KMS-11 (cell line): ENCODE data around the gene LTV1.
"Not testable (repeated sequence)": the region's sequence is repeated elsewhere in the genome, so short reads cannot be mapped to it uniquely, and the experiment has no call there.

Source experiments
- H2AFZ ChIP-seq: fragments of 200-600 bp; sonication (generic); 2 replicates; pipeline ENCODE4 v1.6.1; 2016; ENCODE audit warnings: antibody characterized with exemption, mixed run types, low read depth
- H3K27ac ChIP-seq: fragments of 200-600 bp; sonication (generic); 2 replicates; pipeline ENCODE4 v1.6.1; 2016; ENCODE audit warnings: mild to moderate bottlenecking, mixed run types
- H3K27me3 ChIP-seq: fragments of 200-600 bp; sonication (generic); 2 replicates; pipeline ENCODE4 v1.6.1; 2017; ENCODE audit warnings: mild to moderate bottlenecking, low read depth, mixed run types, moderate library complexity; ENCODE audit not compliant: insufficient read depth
- H3K36me3 ChIP-seq: fragments of 200-600 bp; sonication (generic); 2 replicates; pipeline ENCODE4 v1.6.1; 2017; ENCODE audit warnings: mild to moderate bottlenecking, mixed run types; ENCODE audit not compliant: insufficient read depth
- H3K4me1 ChIP-seq: fragments of 200-600 bp; sonication (generic); 2 replicates; pipeline ENCODE4 v1.6.1; 2016; ENCODE audit warnings: mild to moderate bottlenecking, low read depth, mixed run types; ENCODE audit not compliant: poor library complexity, severe bottlenecking
- H3K4me2 ChIP-seq: fragments of 200-600 bp; sonication (generic); 2 replicates; pipeline ENCODE4 v1.7.0; 2016; ENCODE audit warnings: mild to moderate bottlenecking, mixed run types
- H3K4me3 ChIP-seq: fragments of 200-600 bp; sonication (generic); IDR thresholded peaks from 2 replicates; pipeline ENCODE4 v1.6.1; 2017; ENCODE audit warnings: low read depth, low read length, mixed read lengths; ENCODE audit not compliant: insufficient read depth
- H3K79me2 ChIP-seq: fragments of 200-600 bp; sonication (generic); 2 replicates; pipeline ENCODE4 v1.6.1; 2016; ENCODE audit warnings: low read depth, mixed run types; ENCODE audit not compliant: insufficient read depth
- H3K9ac ChIP-seq: fragments of 200-600 bp; sonication (generic); 2 replicates; pipeline ENCODE4 v1.6.1; 2016; ENCODE audit warnings: mild to moderate bottlenecking, mixed run types
- H4K20me1 ChIP-seq: fragments of 200-600 bp; sonication (generic); 2 replicates; pipeline ENCODE4 v1.6.1; 2016; ENCODE audit warnings: mild to moderate bottlenecking, mixed run types; ENCODE audit not compliant: insufficient read depth
- CTCF ChIP-seq: fragments of 200-600 bp; sonication (generic); conservative IDR thresholded peaks from 2 replicates; pipeline ENCODE4 v1.6.1; 2017; ENCODE audit warnings: low read depth, mild to moderate bottlenecking, antibody characterized with exemption, low read length, moderate library complexity, mixed read lengths

Gene LTV1

GRCh38 chr6:143842902-143843676 lies at the start of gene LTV1:
Gene LTV1, plus strand, starts transcription at chr6:143843338. Its CDS starts 140 bp downstream, at chr6:143843478.
- peak within 1 kb of the TSS; percentile 90 for H2AFZ ChIP-seq

GRCh38 chr6:143796551-143796950 lies 46.6 kb upstream of the LTV1 start:
- H3K27me3 ChIP-seq, result not testable (repeated sequence)

More at GRCh38 chr6:143842902-143843676, at the start of gene LTV1:
- TF ChIP-seq CTCF, result no peak
- Histone ChIP-seq H3K4me3 (peak within 1 kb of the TSS; percentile 66), H3K27me3 (no peaks in the 10 kb centered on the region), H3K27ac (peak within 1 kb of the TSS; percentile 81), H4K20me1 (no peaks in the 10 kb centered on the region), H3K4me1 (peaks cover 13% of the 10 kb centered on the region), H3K9ac (peak within 1 kb of the TSS; percentile 98), H3K79me2 (peaks cover 35% of the 10 kb centered on the region), H3K4me2 (peak within 1 kb of the TSS; percentile 89), H3K36me3 (peaks cover 17% of the 10 kb centered on the region; the same call in 1 of the 2 replicates)

GRCh38 chr6:143798487-143798886 lies 44.7 kb upstream of the LTV1 start:
- H3K9ac ChIP-seq, H3K36me3 ChIP-seq, H2AFZ ChIP-seq, H3K27ac ChIP-seq, H3K4me1 ChIP-seq, H3K79me2 ChIP-seq, H3K27me3 ChIP-seq, H4K20me1 ChIP-seq, H3K4me2 ChIP-seq, H3K4me3 ChIP-seq: not testable (repeated sequence)

More at GRCh38 chr6:143796551-143796950, 46.6 kb upstream of the LTV1 start:
- not testable (repeated sequence) for H2AFZ ChIP-seq, H3K79me2 ChIP-seq, H3K9ac ChIP-seq, H3K4me1 ChIP-seq, H3K4me2 ChIP-seq, H3K36me3 ChIP-seq, H3K4me3 ChIP-seq, H4K20me1 ChIP-seq, H3K27ac ChIP-seq

- H3K4me1 ChIP-seq, result no peaks in the 10 kb centered on the region
- no peaks in the 10 kb centered on the region for H4K20me1 ChIP-seq
- no peak overlapping the region for H3K4me3 ChIP-seq
- H3K27me3 ChIP-seq, result no peaks in the 10 kb centered on the region
- H3K27ac ChIP-seq, result no peak overlapping the region
- no peak overlapping the region for H3K9ac ChIP-seq
- no peak overlapping the region for H2AFZ ChIP-seq
- no peak overlapping the region for H3K4me2 ChIP-seq
- no peak for TF ChIP-seq CTCF
- H3K36me3 ChIP-seq, result no peaks in the 10 kb centered on the region
- no peaks in the 10 kb centered on the region for H3K79me2 ChIP-seq
Observed at GRCh38 chr6:143802833-143803565, 40.1 kb upstream of the LTV1 start.

- Histone ChIP-seq H3K27me3 (no peaks in the 10 kb centered on the region), H2AFZ (no peak overlapping the region), H3K36me3 (no peaks in the 10 kb centered on the region), H3K79me2 (no peaks in the 10 kb centered on the region), H3K4me1 (no peaks in the 10 kb centered on the region), H3K4me3 (no peak overlapping the region), H3K4me2 (no peak overlapping the region), H4K20me1 (no peaks in the 10 kb centered on the region), H3K27ac (no peak overlapping the region), H3K9ac (no peak overlapping the region)
- no peak for TF ChIP-seq CTCF
Observed at GRCh38 chr6:143803769-143804568, 39.2 kb upstream of the LTV1 start.
